Measurements from ENCODE around the gene DPYSL4. TPM values are rescaled to one million over a fixed set of nuclear protein-coding genes. Genes with fewer than 3 reads are reported as not detected.

DPYSL4 gene
- polyA plus RNA-seq, 1 experiment, result 5.3 TPM

- TF ChIP-seq CTCF (IDR thresholded peaks at IDR 0.05; ENCODE audit: insufficient read depth, low read depth, low read length), result no peak
- no peak for DNase-seq (ENCODE audit: low read depth)
- Histone ChIP-seq H3K4me3 (ENCODE audit: low read depth, low read length) (no peak overlapping the region), H3K27me3 (ENCODE audit: control insufficient read depth, insufficient read depth, low read length) (0 out of 2 replicates have a peak, but pooled peaks cover 5% of the 10 kb centered on the region), H3K36me3 (ENCODE audit: control insufficient read depth, insufficient read depth, low read length) (no peaks in the 10 kb centered on the region)
- CTCF ChIA-PET, result no interaction called here
- POLR2A ChIA-PET, result no interaction called here
These were observed 17.6 kb upstream of the DPYSL4 start for GRCh38 chr10:132169031-132169765.

GRCh38 chr10:132169766-132170560 is 16.8 kb upstream of the DPYSL4 start:
- Histone ChIP-seq H3K27me3 (ENCODE audit: control insufficient read depth, insufficient read depth, low read length) (0 out of 2 replicates have a peak, but pooled peaks cover 5% of the 10 kb centered on the region), H3K4me3 (ENCODE audit: low read depth, low read length) (no peak overlapping the region), H3K36me3 (ENCODE audit: control insufficient read depth, insufficient read depth, low read length) (no peaks in the 10 kb centered on the region)
- DNase-seq (ENCODE audit: low read depth), result no peak
- ChIA-PET CTCF (no interaction called here), POLR2A (no interaction called here)
- TF ChIP-seq CTCF (IDR thresholded peaks at IDR 0.05; ENCODE audit: insufficient read depth, low read depth, low read length), result no peak

- Histone ChIP-seq H3K36me3 (ENCODE audit: control insufficient read depth, insufficient read depth, low read length) (no peaks in the 10 kb centered on the region), H3K27me3 (ENCODE audit: control insufficient read depth, insufficient read depth, low read length) (0 out of 2 replicates have a peak, but pooled peaks cover 8% of the 10 kb centered on the region), H3K4me3 (ENCODE audit: low read depth, low read length) (no peak overlapping the region)
- TF ChIP-seq CTCF (IDR thresholded peaks at IDR 0.05; ENCODE audit: insufficient read depth, low read depth, low read length), result no peak
- POLR2A ChIA-PET, result no interaction called here
- CTCF ChIA-PET, result no interaction called here
- DNase-seq (ENCODE audit: low read depth), result no peak
These were observed 16.0 kb upstream of the DPYSL4 start for GRCh38 chr10:132170561-132171361.

- POLR2A ChIA-PET, result no interaction called here
- TF ChIP-seq CTCF (IDR thresholded peaks at IDR 0.05; ENCODE audit: insufficient read depth, low read depth, low read length), result no peak
- CTCF ChIA-PET, result no interaction called here
- H3K36me3 ChIP-seq (ENCODE audit: control insufficient read depth, insufficient read depth, low read length), result no peaks in the 10 kb centered on the region
- no peak overlapping the region for H3K4me3 ChIP-seq (ENCODE audit: low read depth, low read length)
- no peak for DNase-seq (ENCODE audit: low read depth)
- peaks cover 20% of the 10 kb centered on the region for H3K27me3 ChIP-seq (ENCODE audit: control insufficient read depth, insufficient read depth, low read length)
These were observed 14.4 kb upstream of the DPYSL4 start for GRCh38 chr10:132172091-132173066.
